22Rv1 (cell line): ENCODE data around the gene BAD.

Source experiments
- ZFX ChIP-seq: fragments of 450-650 bp; IDR thresholded peaks from 2 replicates; pipeline ENCODE4 v1.6.1; 2017; ENCODE audit warnings: antibody characterized with exemption, borderline replicate concordance
- TF ChIP-seq, protein P1 (sequence below): fragments of 450-650 bp; IDR thresholded peaks from 2 replicates; pipeline ENCODE4 v1.5.1; 2017; ENCODE audit warnings: mild to moderate bottlenecking

DNA sequence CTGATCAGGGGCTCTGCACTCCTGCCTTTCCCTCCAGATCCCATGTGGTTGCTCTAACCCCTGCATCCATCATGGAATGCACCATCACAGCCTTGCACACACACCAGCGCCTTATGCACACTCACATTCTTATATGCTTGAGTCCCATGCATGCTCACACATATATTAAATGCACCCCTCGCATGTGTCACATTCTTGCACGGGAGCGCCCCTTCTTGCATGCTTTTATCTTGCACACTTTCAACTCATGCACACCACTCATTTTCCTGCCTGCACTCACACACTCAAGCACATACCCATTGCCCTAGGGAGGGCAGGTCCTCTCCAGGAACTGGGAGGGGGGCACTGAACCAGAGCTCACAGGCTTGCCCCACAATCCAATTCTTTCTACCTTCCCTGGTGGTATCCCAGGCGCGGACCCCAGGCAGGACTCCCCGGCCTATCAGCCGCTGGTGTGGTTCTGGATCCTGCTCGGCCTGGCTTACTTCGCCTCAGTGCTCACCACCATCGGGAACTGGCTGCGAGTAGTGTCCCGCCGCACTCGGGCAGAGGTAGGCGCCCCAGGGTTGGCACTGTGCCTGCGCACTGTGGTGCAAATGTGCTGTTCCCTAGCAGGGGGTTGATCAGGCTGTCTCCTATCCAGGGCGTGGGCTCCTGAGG is 13.4 kb upstream of the BAD start:
- TF ChIP-seq, protein P1, sequence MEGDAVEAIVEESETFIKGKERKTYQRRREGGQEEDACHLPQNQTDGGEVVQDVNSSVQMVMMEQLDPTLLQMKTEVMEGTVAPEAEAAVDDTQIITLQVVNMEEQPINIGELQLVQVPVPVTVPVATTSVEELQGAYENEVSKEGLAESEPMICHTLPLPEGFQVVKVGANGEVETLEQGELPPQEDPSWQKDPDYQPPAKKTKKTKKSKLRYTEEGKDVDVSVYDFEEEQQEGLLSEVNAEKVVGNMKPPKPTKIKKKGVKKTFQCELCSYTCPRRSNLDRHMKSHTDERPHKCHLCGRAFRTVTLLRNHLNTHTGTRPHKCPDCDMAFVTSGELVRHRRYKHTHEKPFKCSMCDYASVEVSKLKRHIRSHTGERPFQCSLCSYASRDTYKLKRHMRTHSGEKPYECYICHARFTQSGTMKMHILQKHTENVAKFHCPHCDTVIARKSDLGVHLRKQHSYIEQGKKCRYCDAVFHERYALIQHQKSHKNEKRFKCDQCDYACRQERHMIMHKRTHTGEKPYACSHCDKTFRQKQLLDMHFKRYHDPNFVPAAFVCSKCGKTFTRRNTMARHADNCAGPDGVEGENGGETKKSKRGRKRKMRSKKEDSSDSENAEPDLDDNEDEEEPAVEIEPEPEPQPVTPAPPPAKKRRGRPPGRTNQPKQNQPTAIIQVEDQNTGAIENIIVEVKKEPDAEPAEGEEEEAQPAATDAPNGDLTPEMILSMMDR: no peak
- no peak for TF ChIP-seq ZFX
